Neural cell (in vitro differentiated cells): Measurements from ENCODE around the gene MKKS. TPM values are rescaled to one million over a fixed set of nuclear protein-coding genes. Genes with fewer than 3 reads are reported as not detected.

Experiments used
- H2AFZ ChIP-seq: fragments of 200-600, 300-800 bp; sonication (generic), shearing (Covaris generic); 2 replicates; pipeline ENCODE4 v1.6.0; 2014; ENCODE audit warnings: low read depth, mild to moderate bottlenecking, antibody characterized with exemption, low read length, moderate library complexity
- H3F3A ChIP-seq: fragments of 200-600 bp; shearing (Covaris generic); 2 replicates; pipeline ENCODE4 v1.6.1; 2016; ENCODE audit warnings: mild to moderate bottlenecking, moderate library complexity, mixed read lengths, antibody characterized with exemption, low read length; ENCODE audit not compliant: insufficient read depth, poor library complexity, severe bottlenecking
- H3K27ac ChIP-seq: fragments of 200-600, 300-800 bp; sonication (generic), shearing (Covaris generic); 2 replicates; pipeline ENCODE4 v1.5.1; 2014; ENCODE audit warnings: mild to moderate bottlenecking, low read length, moderate library complexity
- H3K27me3 ChIP-seq: fragments of 300-800, 200-600 bp; sonication (generic), shearing (Covaris generic); 2 replicates; pipeline ENCODE4 v1.6.0; 2014; ENCODE audit warnings: mild to moderate bottlenecking, low read depth, low read length, moderate library complexity; ENCODE audit not compliant: insufficient read depth
- H3K36me3 ChIP-seq: fragments of 300-800, 200-600 bp; sonication (generic), shearing (Covaris generic); 2 replicates; pipeline ENCODE4 v1.5.1; 2014; ENCODE audit warnings: mild to moderate bottlenecking, antibody characterized with exemption, low read length, moderate library complexity; ENCODE audit not compliant: insufficient read depth
- H3K4me2 ChIP-seq: fragments of 300-800, 200-600 bp; sonication (generic), shearing (Covaris generic); 2 replicates; pipeline ENCODE4 v1.6.0; 2014; ENCODE audit warnings: mild to moderate bottlenecking, low read length
- H3K4me3 ChIP-seq: fragments of 300-800, 200-600 bp; sonication (generic), shearing (Covaris generic); 2 replicates; pipeline ENCODE4 v1.5.1; 2014; ENCODE audit warnings: mild to moderate bottlenecking, low read length, moderate library complexity
- H3K79me2 ChIP-seq: fragments of 200-600 bp; shearing (Covaris generic); replicated peaks from 2 replicates; pipeline ENCODE4 v1.6.0; 2014; ENCODE audit warnings: mild to moderate bottlenecking, low read length, moderate library complexity; ENCODE audit not compliant: insufficient read depth
- H3K9ac ChIP-seq: fragments of 300-800, 200-600 bp; sonication (generic), shearing (Covaris generic); 2 replicates; pipeline ENCODE4 v1.6.1; 2016; ENCODE audit warnings: mild to moderate bottlenecking, low read length, mixed read lengths
- H3K9me2 ChIP-seq: fragments of 200-600 bp; shearing (Covaris generic); 2 replicates; pipeline ENCODE4 v1.6.1; 2016; ENCODE audit warnings: mild to moderate bottlenecking, low read length, mixed read lengths; ENCODE audit not compliant: insufficient read depth
- H3K9me3 ChIP-seq: fragments of 200-600, 300-800 bp; sonication (generic), shearing (Covaris generic); 2 replicates; pipeline ENCODE4 v1.6.1; 2016; ENCODE audit warnings: mild to moderate bottlenecking, mixed run types, low read length, moderate library complexity, mixed read lengths
- H4K20me1 ChIP-seq: fragments of 200-600 bp; shearing (Covaris generic); 2 replicates; pipeline ENCODE4 v1.6.1; 2016; ENCODE audit warnings: mild to moderate bottlenecking, mixed run types; ENCODE audit not compliant: insufficient read depth
- EP300 ChIP-seq: fragments of 450-650 bp; conservative IDR thresholded peaks from 2 replicates; pipeline ENCODE4 v1.6.1; 2014; ENCODE audit warnings: antibody characterized with exemption, mild to moderate bottlenecking, moderate library complexity; ENCODE audit not compliant: poor library complexity, severe bottlenecking
- EZH2 ChIP-seq: fragments of 200-600, 300-800 bp; shearing (Covaris generic), sonication (generic); IDR thresholded peaks from 2 replicates; pipeline ENCODE4 v1.6.1; 2014; ENCODE audit warnings: antibody characterized with exemption, low read length, borderline replicate concordance, mild to moderate bottlenecking; ENCODE audit not compliant: insufficient read depth, poor library complexity, severe bottlenecking
- MXI1 ChIP-seq: fragments of 450-650 bp; conservative IDR thresholded peaks from 2 replicates; pipeline ENCODE4 v1.6.1; 2014; ENCODE audit warnings: antibody characterized with exemption, mild to moderate bottlenecking; ENCODE audit not compliant: poor library complexity, severe bottlenecking
- POLR2AphosphoS5 ChIP-seq: IDR thresholded peaks from 2 replicates; pipeline ENCODE4 v1.6.1; 2012
- RAD21 ChIP-seq: fragments of 450-650 bp; conservative IDR thresholded peaks from 2 replicates; pipeline ENCODE4 v1.6.1; 2014; ENCODE audit warnings: antibody characterized with exemption, mild to moderate bottlenecking, moderate library complexity
- REST ChIP-seq: IDR thresholded peaks from 2 replicates; pipeline ENCODE4 v1.6.1; 2012; ENCODE audit warnings: borderline replicate concordance
- SMC3 ChIP-seq: fragments of 450-650 bp; conservative IDR thresholded peaks from 2 replicates; pipeline ENCODE4 v1.6.1; 2014; ENCODE audit warnings: antibody characterized with exemption, mild to moderate bottlenecking, moderate library complexity; ENCODE audit not compliant: poor library complexity
- TAF1 ChIP-seq: IDR thresholded peaks from 2 replicates; pipeline ENCODE4 v1.6.1; 2012; ENCODE audit warnings: low read depth
- polyA plus RNA-seq: library from polyadenylated mRNA; depleted of rRNA; stranded (reverse); fragments of >200 nt; gene quantifications from 2 replicates; pipeline ENCODE4 v1.2.3, GENCODE V29; 2014
- TF ChIP-seq, protein P1 (sequence below): fragments of 450-650 bp; IDR thresholded peaks from 2 replicates; pipeline ENCODE4 v1.5.1; 2014; ENCODE audit warnings: antibody characterized with exemption, mild to moderate bottlenecking, moderate library complexity; ENCODE audit not compliant: poor library complexity, severe bottlenecking

Gene MKKS
- polyA plus RNA-seq, 1 donor from 2014 or later: 28.0 TPM

- no peak overlapping the region for H3K4me3 ChIP-seq
- H2AFZ ChIP-seq: no peak overlapping the region
- TF ChIP-seq, protein P1, sequence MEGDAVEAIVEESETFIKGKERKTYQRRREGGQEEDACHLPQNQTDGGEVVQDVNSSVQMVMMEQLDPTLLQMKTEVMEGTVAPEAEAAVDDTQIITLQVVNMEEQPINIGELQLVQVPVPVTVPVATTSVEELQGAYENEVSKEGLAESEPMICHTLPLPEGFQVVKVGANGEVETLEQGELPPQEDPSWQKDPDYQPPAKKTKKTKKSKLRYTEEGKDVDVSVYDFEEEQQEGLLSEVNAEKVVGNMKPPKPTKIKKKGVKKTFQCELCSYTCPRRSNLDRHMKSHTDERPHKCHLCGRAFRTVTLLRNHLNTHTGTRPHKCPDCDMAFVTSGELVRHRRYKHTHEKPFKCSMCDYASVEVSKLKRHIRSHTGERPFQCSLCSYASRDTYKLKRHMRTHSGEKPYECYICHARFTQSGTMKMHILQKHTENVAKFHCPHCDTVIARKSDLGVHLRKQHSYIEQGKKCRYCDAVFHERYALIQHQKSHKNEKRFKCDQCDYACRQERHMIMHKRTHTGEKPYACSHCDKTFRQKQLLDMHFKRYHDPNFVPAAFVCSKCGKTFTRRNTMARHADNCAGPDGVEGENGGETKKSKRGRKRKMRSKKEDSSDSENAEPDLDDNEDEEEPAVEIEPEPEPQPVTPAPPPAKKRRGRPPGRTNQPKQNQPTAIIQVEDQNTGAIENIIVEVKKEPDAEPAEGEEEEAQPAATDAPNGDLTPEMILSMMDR: no peak
- TF ChIP-seq POLR2AphosphoS5: no peak
- TF ChIP-seq REST: no peak
- TF ChIP-seq RAD21: no peak
- TF ChIP-seq SMC3: no peak
- no peak for TF ChIP-seq TAF1
- no peak for TF ChIP-seq EZH2
- no peak for TF ChIP-seq MXI1
- TF ChIP-seq EP300: no peak
- no peak overlapping the region for H3K27ac ChIP-seq
- no peaks in the 10 kb centered on the region for H3K27me3 ChIP-seq
- H3K9ac ChIP-seq: no peak overlapping the region
- H3F3A ChIP-seq: no peaks in the 10 kb centered on the region
- no peaks in the 10 kb centered on the region for H4K20me1 ChIP-seq
- H3K79me2 ChIP-seq: no peaks in the 10 kb centered on the region
- no peaks in the 10 kb centered on the region for H3K36me3 ChIP-seq
- H3K4me2 ChIP-seq: no peak overlapping the region
- H3K9me2 ChIP-seq: no peaks in the 10 kb centered on the region
- H3K9me3 ChIP-seq: no peaks in the 10 kb centered on the region
Observed at GRCh38 chr20:10359621-10360040, 74.4 kb downstream of the MKKS start.

DNA sequence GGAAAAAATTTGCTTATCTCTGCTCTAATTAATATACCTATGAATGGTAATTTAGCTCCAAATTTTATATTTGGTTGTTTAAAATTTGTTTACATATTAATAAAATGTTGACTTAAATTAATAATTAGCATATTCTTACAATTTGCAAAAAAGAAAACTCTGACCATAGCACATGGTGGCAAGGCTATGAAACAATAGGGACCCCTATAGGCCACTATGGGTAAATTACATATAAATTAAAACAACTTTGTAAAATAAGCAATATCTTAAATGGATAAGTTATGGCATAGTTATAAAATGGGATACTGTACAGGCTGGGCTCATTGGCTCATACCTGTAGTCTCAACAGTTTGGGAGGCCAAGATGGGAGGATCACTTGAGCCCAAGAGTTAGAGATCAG lies 76.0 kb downstream of the MKKS start:
- no peaks in the 10 kb centered on the region for H4K20me1 ChIP-seq
- no peak overlapping the region for H3K4me3 ChIP-seq
- H2AFZ ChIP-seq: no peak overlapping the region
- no peaks in the 10 kb centered on the region for H3K27me3 ChIP-seq
- no peak overlapping the region for H3K9ac ChIP-seq
- H3K4me2 ChIP-seq: no peak overlapping the region
- H3K27ac ChIP-seq: no peak overlapping the region
- no peaks in the 10 kb centered on the region for H3F3A ChIP-seq
- H3K36me3 ChIP-seq: no peaks in the 10 kb centered on the region
- TF ChIP-seq EZH2: no peak
- TF ChIP-seq, protein P1: no peak
- TF ChIP-seq REST: no peak
- no peak for TF ChIP-seq MXI1
- TF ChIP-seq SMC3: no peak
- no peak for TF ChIP-seq RAD21
- no peak for TF ChIP-seq EP300
- no peak for TF ChIP-seq TAF1
- TF ChIP-seq POLR2AphosphoS5: no peak
- H3K9me2 ChIP-seq: no peaks in the 10 kb centered on the region
- no peaks in the 10 kb centered on the region for H3K79me2 ChIP-seq
- no peaks in the 10 kb centered on the region for H3K9me3 ChIP-seq
